Type B pancreatic cell (in vitro differentiated cells): ENCODE data around the gene B4GALT3. TPM values are rescaled to one million over a fixed set of nuclear protein-coding genes. Genes with fewer than 3 reads are reported as not detected.

Source experiments
- DNase-seq: peaks from one replicate; pipeline ENCODE4 v3.0.0; 2021; ENCODE audit warnings: mixed read lengths; ENCODE audit not compliant: unreplicated experiment; ENCODE audit errors: extremely low spot score
- H3K27ac Mint-ChIP-seq: 2 replicates; pipeline ENCODE4 v1.8.0; 2021; ENCODE audit warnings: mild to moderate bottlenecking, mixed read lengths
- H3K27me3 Mint-ChIP-seq: 2 replicates; pipeline ENCODE4 v1.8.0; 2021; ENCODE audit warnings: mixed read lengths
- H3K36me3 Mint-ChIP-seq: 2 replicates; pipeline ENCODE4 v1.8.0; 2021; ENCODE audit warnings: mixed read lengths
- H3K4me1 Mint-ChIP-seq: one replicate; pipeline ENCODE4 v1.8.0; 2021; ENCODE audit warnings: mixed read lengths; ENCODE audit not compliant: unreplicated experiment
- H3K4me3 Mint-ChIP-seq: 2 replicates; pipeline ENCODE4 v1.8.0; 2021; ENCODE audit warnings: mild to moderate bottlenecking, mixed read lengths
- H3K9me3 Mint-ChIP-seq: 2 replicates; pipeline ENCODE4 v1.8.0; 2021; ENCODE audit warnings: mixed read lengths
- total RNA-seq: library from RNA; stranded (reverse); gene quantifications from 2 replicates; pipeline ENCODE4 v1.2.1, GENCODE V29; 2021; ENCODE audit warnings: low replicate concordance
- TF ChIP-seq, protein P1 (sequence below): fragments of 200-600 bp; sonication (generic); conservative IDR thresholded peaks from 2 replicates; pipeline ENCODE4 v1.5.0; 2021; ENCODE audit warnings: antibody characterized with exemption, mild to moderate bottlenecking

Gene B4GALT3
- total RNA-seq, 1 donor from 2014 or later = 42.4 TPM

GRCh38 chr1:161131523-161132409 is 45.5 kb downstream of the B4GALT3 start:
- H3K27ac Mint-ChIP-seq = peak overlapping the region; percentile 88
- H3K4me1 Mint-ChIP-seq = peaks cover 22% of the 10 kb centered on the region
- H3K4me3 Mint-ChIP-seq = no peak overlapping the region
- H3K9me3 Mint-ChIP-seq = no peaks in the 10 kb centered on the region
- peaks cover 20% of the 10 kb centered on the region for H3K36me3 Mint-ChIP-seq
- no peak for DNase-seq
- TF ChIP-seq, protein P1, sequence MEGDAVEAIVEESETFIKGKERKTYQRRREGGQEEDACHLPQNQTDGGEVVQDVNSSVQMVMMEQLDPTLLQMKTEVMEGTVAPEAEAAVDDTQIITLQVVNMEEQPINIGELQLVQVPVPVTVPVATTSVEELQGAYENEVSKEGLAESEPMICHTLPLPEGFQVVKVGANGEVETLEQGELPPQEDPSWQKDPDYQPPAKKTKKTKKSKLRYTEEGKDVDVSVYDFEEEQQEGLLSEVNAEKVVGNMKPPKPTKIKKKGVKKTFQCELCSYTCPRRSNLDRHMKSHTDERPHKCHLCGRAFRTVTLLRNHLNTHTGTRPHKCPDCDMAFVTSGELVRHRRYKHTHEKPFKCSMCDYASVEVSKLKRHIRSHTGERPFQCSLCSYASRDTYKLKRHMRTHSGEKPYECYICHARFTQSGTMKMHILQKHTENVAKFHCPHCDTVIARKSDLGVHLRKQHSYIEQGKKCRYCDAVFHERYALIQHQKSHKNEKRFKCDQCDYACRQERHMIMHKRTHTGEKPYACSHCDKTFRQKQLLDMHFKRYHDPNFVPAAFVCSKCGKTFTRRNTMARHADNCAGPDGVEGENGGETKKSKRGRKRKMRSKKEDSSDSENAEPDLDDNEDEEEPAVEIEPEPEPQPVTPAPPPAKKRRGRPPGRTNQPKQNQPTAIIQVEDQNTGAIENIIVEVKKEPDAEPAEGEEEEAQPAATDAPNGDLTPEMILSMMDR = no peak
- H3K27me3 Mint-ChIP-seq = no peaks in the 10 kb centered on the region

- Mint-ChIP-seq H3K27me3 (no peaks in the 10 kb centered on the region), H3K4me1 (peaks cover 22% of the 10 kb centered on the region), H3K9me3 (no peaks in the 10 kb centered on the region), H3K36me3 (peaks cover 29% of the 10 kb centered on the region), H3K27ac (peak overlapping the region; percentile 88), H3K4me3 (no peak overlapping the region)
- no peak for DNase-seq
- TF ChIP-seq, protein P1 = no peak
Measured at GRCh38 chr1:161130266-161130665, 47.0 kb downstream of the B4GALT3 start.

DNA sequence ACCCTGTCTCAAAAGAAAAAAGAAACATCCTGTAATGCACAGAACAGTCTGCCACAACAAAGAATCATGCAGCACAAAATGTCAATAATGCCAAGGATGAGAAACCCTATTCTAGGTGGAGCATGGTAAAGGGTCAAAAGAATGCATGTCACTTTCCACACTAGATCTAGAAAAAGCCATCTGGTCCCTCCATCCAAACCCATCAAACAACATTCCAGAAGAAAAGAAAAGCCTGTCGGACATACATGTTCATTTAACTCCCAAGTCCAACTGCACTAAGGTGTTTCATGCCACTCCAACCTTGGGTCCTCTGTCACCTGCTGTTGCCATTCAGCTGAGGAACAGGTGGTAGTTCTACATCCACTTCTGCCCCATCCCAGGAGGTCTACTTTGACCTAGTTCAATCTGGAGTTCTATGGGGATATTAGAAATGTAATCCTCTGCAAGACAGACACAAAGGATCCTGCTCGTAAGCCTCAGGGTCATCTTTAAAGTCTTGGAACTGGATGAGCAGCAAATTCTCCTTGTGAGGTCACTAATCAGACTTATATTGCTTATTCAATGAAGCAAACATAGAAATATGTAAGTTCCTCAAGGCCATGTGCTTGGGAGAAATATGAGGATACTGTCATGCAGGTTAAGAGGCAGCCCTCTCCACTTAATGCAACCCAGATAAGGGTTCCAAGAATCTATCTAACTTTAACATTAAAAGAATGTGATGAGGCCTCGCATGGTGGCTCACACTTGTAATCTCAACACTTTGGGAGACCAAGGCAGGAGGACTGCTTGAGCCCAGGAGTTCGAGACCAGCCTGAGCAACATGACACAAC is 48.5 kb downstream of the B4GALT3 start:
- Mint-ChIP-seq H3K36me3 (peaks cover 32% of the 10 kb centered on the region), H3K4me1 (peaks cover 22% of the 10 kb centered on the region), H3K27ac (peak overlapping the region; percentile 41), H3K9me3 (no peaks in the 10 kb centered on the region), H3K4me3 (no peak overlapping the region), H3K27me3 (no peaks in the 10 kb centered on the region)
- TF ChIP-seq, protein P1 = no peak
- no peak for DNase-seq

GRCh38 chr1:161127649-161128048 is 49.7 kb downstream of the B4GALT3 start:
- Mint-ChIP-seq H3K27me3 (no peaks in the 10 kb centered on the region), H3K27ac (no peak overlapping the region), H3K36me3 (peaks cover 37% of the 10 kb centered on the region), H3K4me3 (no peak overlapping the region), H3K4me1 (peaks cover 22% of the 10 kb centered on the region), H3K9me3 (no peaks in the 10 kb centered on the region)
- no peak for DNase-seq
- TF ChIP-seq, protein P1 = no peak

DNA sequence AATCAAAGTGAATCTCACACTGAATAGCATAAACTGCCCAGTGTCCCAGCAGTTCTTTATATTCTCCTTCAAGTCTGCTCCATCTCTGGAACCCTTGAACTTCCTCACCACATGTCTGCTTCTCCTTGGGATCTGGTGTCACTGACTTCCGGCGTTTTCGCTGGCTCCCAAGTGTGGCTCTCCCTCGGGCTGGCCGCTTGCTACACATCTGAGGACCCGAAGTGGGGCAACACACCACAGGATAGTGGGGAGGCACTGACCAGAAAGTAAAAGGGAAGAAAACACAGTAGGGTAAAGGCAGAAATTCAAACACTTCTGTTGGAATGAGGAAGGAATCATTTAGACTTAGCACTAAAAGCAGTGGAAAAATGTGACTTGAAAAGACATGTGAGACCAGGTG is 54.3 kb downstream of the B4GALT3 start:
- H3K4me3 Mint-ChIP-seq = no peak overlapping the region
- no peaks in the 10 kb centered on the region for H3K9me3 Mint-ChIP-seq
- DNase-seq = no peak
- TF ChIP-seq, protein P1 = no peak
- H3K36me3 Mint-ChIP-seq = peaks cover 41% of the 10 kb centered on the region
- no peaks in the 10 kb centered on the region for H3K27me3 Mint-ChIP-seq
- no peak overlapping the region for H3K27ac Mint-ChIP-seq
- peaks cover 18% of the 10 kb centered on the region for H3K4me1 Mint-ChIP-seq
